KMS-11 (cell line): Measurements from ENCODE around the gene SLIT1.

Experiments used
- H2AFZ ChIP-seq: fragments of 200-600 bp; sonication (generic); 2 replicates; pipeline ENCODE4 v1.6.1; 2016; ENCODE audit warnings: antibody characterized with exemption, mixed run types, low read depth
- H3K27ac ChIP-seq: fragments of 200-600 bp; sonication (generic); 2 replicates; pipeline ENCODE4 v1.6.1; 2016; ENCODE audit warnings: mild to moderate bottlenecking, mixed run types
- H3K27me3 ChIP-seq: fragments of 200-600 bp; sonication (generic); 2 replicates; pipeline ENCODE4 v1.6.1; 2017; ENCODE audit warnings: mild to moderate bottlenecking, low read depth, mixed run types, moderate library complexity; ENCODE audit not compliant: insufficient read depth
- H3K36me3 ChIP-seq: fragments of 200-600 bp; sonication (generic); 2 replicates; pipeline ENCODE4 v1.6.1; 2017; ENCODE audit warnings: mild to moderate bottlenecking, mixed run types; ENCODE audit not compliant: insufficient read depth
- H3K4me1 ChIP-seq: fragments of 200-600 bp; sonication (generic); 2 replicates; pipeline ENCODE4 v1.6.1; 2016; ENCODE audit warnings: mild to moderate bottlenecking, low read depth, mixed run types; ENCODE audit not compliant: poor library complexity, severe bottlenecking
- H3K4me2 ChIP-seq: fragments of 200-600 bp; sonication (generic); 2 replicates; pipeline ENCODE4 v1.7.0; 2016; ENCODE audit warnings: mild to moderate bottlenecking, mixed run types
- H3K4me3 ChIP-seq: fragments of 200-600 bp; sonication (generic); IDR thresholded peaks from 2 replicates; pipeline ENCODE4 v1.6.1; 2017; ENCODE audit warnings: low read depth, low read length, mixed read lengths; ENCODE audit not compliant: insufficient read depth
- H3K79me2 ChIP-seq: fragments of 200-600 bp; sonication (generic); 2 replicates; pipeline ENCODE4 v1.6.1; 2016; ENCODE audit warnings: low read depth, mixed run types; ENCODE audit not compliant: insufficient read depth
- H3K9ac ChIP-seq: fragments of 200-600 bp; sonication (generic); 2 replicates; pipeline ENCODE4 v1.6.1; 2016; ENCODE audit warnings: mild to moderate bottlenecking, mixed run types
- H4K20me1 ChIP-seq: fragments of 200-600 bp; sonication (generic); 2 replicates; pipeline ENCODE4 v1.6.1; 2016; ENCODE audit warnings: mild to moderate bottlenecking, mixed run types; ENCODE audit not compliant: insufficient read depth
- CTCF ChIP-seq: fragments of 200-600 bp; sonication (generic); conservative IDR thresholded peaks from 2 replicates; pipeline ENCODE4 v1.6.1; 2017; ENCODE audit warnings: low read depth, mild to moderate bottlenecking, antibody characterized with exemption, low read length, moderate library complexity, mixed read lengths

Gene SLIT1

GRCh38 chr10:96978621-96979154 is 207.1 kb downstream of the SLIT1 start:
- H3K79me2 ChIP-seq: no peaks in the 10 kb centered on the region
- peaks cover 28% of the 10 kb centered on the region for H3K4me1 ChIP-seq
- no peak overlapping the region for H3K4me3 ChIP-seq
- no peak overlapping the region for H2AFZ ChIP-seq
- H3K36me3 ChIP-seq: no peaks in the 10 kb centered on the region
- H4K20me1 ChIP-seq: no peaks in the 10 kb centered on the region; the same call in 1 of the 2 replicates
- TF ChIP-seq CTCF: no peak
- H3K9ac ChIP-seq: no peak overlapping the region; the same call in 1 of the 2 replicates
- H3K27me3 ChIP-seq: no peaks in the 10 kb centered on the region
- peak overlapping the region; percentile 64 for H3K4me2 ChIP-seq
- H3K27ac ChIP-seq: peak overlapping the region; percentile 56; the same call in 1 of the 2 replicates

- H3K27ac ChIP-seq: no peak overlapping the region
- H3K9ac ChIP-seq: no peak overlapping the region
- H3K4me1 ChIP-seq: peaks cover 28% of the 10 kb centered on the region
- no peak overlapping the region for H3K4me2 ChIP-seq
- H3K27me3 ChIP-seq: no peaks in the 10 kb centered on the region
- no peaks in the 10 kb centered on the region for H3K36me3 ChIP-seq
- no peaks in the 10 kb centered on the region; the same call in 1 of the 2 replicates for H4K20me1 ChIP-seq
- no peak overlapping the region for H3K4me3 ChIP-seq
- no peak overlapping the region for H2AFZ ChIP-seq
- no peaks in the 10 kb centered on the region for H3K79me2 ChIP-seq
- no peak for TF ChIP-seq CTCF
These were observed 210.6 kb downstream of the SLIT1 start for GRCh38 chr10:96975136-96975535.

GRCh38 chr10:96973809-96974747 is 211.7 kb downstream of the SLIT1 start:
- no peak overlapping the region for H3K4me3 ChIP-seq
- no peaks in the 10 kb centered on the region for H3K79me2 ChIP-seq
- H2AFZ ChIP-seq: no peak overlapping the region
- H3K27ac ChIP-seq: no peak overlapping the region
- H3K4me1 ChIP-seq: peaks cover 22% of the 10 kb centered on the region
- H4K20me1 ChIP-seq: no peaks in the 10 kb centered on the region; the same call in 1 of the 2 replicates
- TF ChIP-seq CTCF: no peak
- no peak overlapping the region for H3K4me2 ChIP-seq
- no peaks in the 10 kb centered on the region for H3K27me3 ChIP-seq
- H3K9ac ChIP-seq: no peak overlapping the region
- H3K36me3 ChIP-seq: no peaks in the 10 kb centered on the region

- Histone ChIP-seq H3K4me2 (no peak overlapping the region), H3K4me3 (no peak overlapping the region), H3K27ac (no peak overlapping the region), H3K9ac (no peak overlapping the region), H3K4me1 (peaks cover 4% of the 10 kb centered on the region), H3K36me3 (no peaks in the 10 kb centered on the region), H4K20me1 (no peaks in the 10 kb centered on the region), H2AFZ (no peak overlapping the region), H3K79me2 (no peaks in the 10 kb centered on the region), H3K27me3 (no peaks in the 10 kb centered on the region)
- no peak for TF ChIP-seq CTCF
These were observed 213.5 kb downstream of the SLIT1 start for GRCh38 chr10:96972264-96972663.
